ENCODE data around the gene OR51I2. TPM values are rescaled to one million over a fixed set of nuclear protein-coding genes. Genes with fewer than 3 reads are reported as not detected.
A peak's percentile ranks its signal among the peaks of the same experiment; 100 is the strongest.

Gene OR51I2
- total and polyA plus RNA-seq, 9 of the 15 experiments (the other 6 are each of a cell fraction or from before 2014, with no cell fraction given) = 0.06 to 0.61 (median 0.07) TPM; not detected in 6

- peaks cover 61% of the 10 kb centered on the region for H3K79me2 ChIP-seq (ENCODE audit: control insufficient read depth, insufficient read depth, low read length)
- no peak overlapping the region; the same call in 2 of the 3 replicates for H3K27ac ChIP-seq (ENCODE audit: extremely low read depth, low read depth, low read length)
- no peak overlapping the region for H3K4me3 ChIP-seq
- DNase-seq (ENCODE audit: extremely low read depth in 1 of 4, low spot score in 3 of 4) (peak; percentile 69 to 77 (median 72)), FAIRE-seq (peak; percentile 79), ATAC-seq (peak; percentile 97)
- ChIA-PET CTCF (ENCODE audit: low intra/inter-chr PET ratio) (interaction anchor here (0.5 to 1.9 kb wide), 4 partner anchors 77 to 415 kb away, joined by 3 to 13 read pairs (median 6); no protein-coding TSS in a partner anchor), POLR2A (interaction anchor here (1.1 to 3.2 kb wide), 2 partner anchors 28 to 225 kb away, joined by 4 to 17 read pairs; no protein-coding TSS in a partner anchor)
- H2AFZ ChIP-seq (ENCODE audit: low read depth, low read length) = no peak overlapping the region
- no peaks in the 10 kb centered on the region for H3K27me3 ChIP-seq (ENCODE audit: control insufficient read depth in 2 of 2, insufficient read depth in 2 of 2, low read length in 2 of 2)
- no peaks in the 10 kb centered on the region for H3K9me1 ChIP-seq (ENCODE audit: control insufficient read depth, insufficient read depth, low read length)
- H4K20me1 ChIP-seq (replicated peaks; ENCODE audit: control insufficient read depth, insufficient read depth, low read length) = peaks cover 18% of the 10 kb centered on the region
- H3K4me1 ChIP-seq (replicated peaks in 1 of 2; ENCODE audit: control insufficient read depth in 2 of 2, insufficient read depth in 2 of 2, low read length in 2 of 2) = no peaks in the 10 kb centered on the region
- intact Hi-C loops (cut with micrococcal nuclease) = loop anchor here (1.0 kb wide), 1 partner anchor 77 kb away; no protein-coding TSS in a partner anchor
- peaks cover 59% of the 10 kb centered on the region for H3K36me3 ChIP-seq (ENCODE audit: control insufficient read depth, insufficient read depth, low read length)
- BruUV-seq (replicated peaks) = no TSS peak
- no peaks in the 10 kb centered on the region for H3K9me3 ChIP-seq (replicated peaks; ENCODE audit: control insufficient read depth, insufficient read depth, low read depth, low read length)
- H3K9ac ChIP-seq (ENCODE audit: insufficient read depth in 1 of 2, low read depth in 2 of 2, low read length in 2 of 2) = no peak overlapping the region
- in situ Hi-C loops (cut with MboI) = no loop called here
- 38% methylated on average over 2 of the region's 2 CpGs for WGBS (ENCODE audit: insufficient coverage, low coverage, missing lambda C conversion rate)
- H3K4me2 ChIP-seq (ENCODE audit: insufficient read depth, low read length) = no peak overlapping the region
- TF ChIP-seq ATF1 (CRISPR knock-in tag; IDR thresholded peaks at IDR 0.05) (no peak), ATF1 (tag; IDR thresholded peaks at IDR 0.05) (peak; percentile 43; the same call in 1 of the 2 replicates), TAL1 (IDR thresholded peaks at IDR 0.05) (no peak), ZNF592 (IDR thresholded peaks at IDR 0.05) (0 out of 2 replicates have a peak, but pooled peaks have one; percentile 24), MGA (IDR thresholded peaks at IDR 0.05) (no peak), EGR1 (conservative IDR thresholded peaks at IDR 0.05) (no peak)
Measured at GRCh38 chr11:5476186-5476819, 27.2 kb downstream of the OR51I2 start.
